DOHH2 (cell line): ENCODE results near the gene PTGIR.

Source experiments
- EZH2phosphoT487 ChIP-seq: fragments of 200-600 bp; sonication (generic); IDR thresholded peaks from 2 replicates; pipeline ENCODE4 v1.6.1; 2017; ENCODE audit warnings: borderline replicate concordance, mild to moderate bottlenecking, antibody characterized with exemption, low read length, moderate library complexity, mixed read lengths
- TF ChIP-seq, protein P1 (sequence below): fragments of 200-600 bp; sonication (generic); IDR thresholded peaks from one replicate; pipeline ENCODE4 v1.5.1; 2014; ENCODE audit warnings: antibody characterized with exemption, mild to moderate bottlenecking, low read depth, low read length; ENCODE audit not compliant: poor library complexity, severe bottlenecking

DNA sequence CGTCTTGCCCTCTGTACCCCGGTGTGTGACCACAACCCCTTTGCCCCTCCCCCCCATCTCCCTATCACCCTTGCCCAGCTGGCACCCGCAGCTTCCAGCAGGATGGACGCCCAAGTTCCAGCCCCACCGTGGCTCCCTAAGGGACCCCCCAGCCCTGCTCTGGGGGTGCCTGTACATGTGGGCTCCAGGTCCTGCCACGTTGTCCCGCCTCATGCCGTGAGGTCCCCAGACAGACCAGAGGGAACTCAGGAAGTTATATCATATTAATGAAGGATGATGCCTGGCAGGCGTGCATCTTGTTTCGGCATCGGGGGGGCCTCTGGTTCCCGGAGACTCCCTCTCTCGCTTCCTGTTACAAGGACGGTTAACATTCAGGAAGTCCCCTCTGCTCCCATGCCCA, 1.6 kb upstream of the PTGIR start:
- TF ChIP-seq, protein P1, sequence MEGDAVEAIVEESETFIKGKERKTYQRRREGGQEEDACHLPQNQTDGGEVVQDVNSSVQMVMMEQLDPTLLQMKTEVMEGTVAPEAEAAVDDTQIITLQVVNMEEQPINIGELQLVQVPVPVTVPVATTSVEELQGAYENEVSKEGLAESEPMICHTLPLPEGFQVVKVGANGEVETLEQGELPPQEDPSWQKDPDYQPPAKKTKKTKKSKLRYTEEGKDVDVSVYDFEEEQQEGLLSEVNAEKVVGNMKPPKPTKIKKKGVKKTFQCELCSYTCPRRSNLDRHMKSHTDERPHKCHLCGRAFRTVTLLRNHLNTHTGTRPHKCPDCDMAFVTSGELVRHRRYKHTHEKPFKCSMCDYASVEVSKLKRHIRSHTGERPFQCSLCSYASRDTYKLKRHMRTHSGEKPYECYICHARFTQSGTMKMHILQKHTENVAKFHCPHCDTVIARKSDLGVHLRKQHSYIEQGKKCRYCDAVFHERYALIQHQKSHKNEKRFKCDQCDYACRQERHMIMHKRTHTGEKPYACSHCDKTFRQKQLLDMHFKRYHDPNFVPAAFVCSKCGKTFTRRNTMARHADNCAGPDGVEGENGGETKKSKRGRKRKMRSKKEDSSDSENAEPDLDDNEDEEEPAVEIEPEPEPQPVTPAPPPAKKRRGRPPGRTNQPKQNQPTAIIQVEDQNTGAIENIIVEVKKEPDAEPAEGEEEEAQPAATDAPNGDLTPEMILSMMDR, result no peak
- no peak for TF ChIP-seq EZH2phosphoT487
